Measurements from ENCODE around the gene NT5C.

NT5C gene

DNA sequence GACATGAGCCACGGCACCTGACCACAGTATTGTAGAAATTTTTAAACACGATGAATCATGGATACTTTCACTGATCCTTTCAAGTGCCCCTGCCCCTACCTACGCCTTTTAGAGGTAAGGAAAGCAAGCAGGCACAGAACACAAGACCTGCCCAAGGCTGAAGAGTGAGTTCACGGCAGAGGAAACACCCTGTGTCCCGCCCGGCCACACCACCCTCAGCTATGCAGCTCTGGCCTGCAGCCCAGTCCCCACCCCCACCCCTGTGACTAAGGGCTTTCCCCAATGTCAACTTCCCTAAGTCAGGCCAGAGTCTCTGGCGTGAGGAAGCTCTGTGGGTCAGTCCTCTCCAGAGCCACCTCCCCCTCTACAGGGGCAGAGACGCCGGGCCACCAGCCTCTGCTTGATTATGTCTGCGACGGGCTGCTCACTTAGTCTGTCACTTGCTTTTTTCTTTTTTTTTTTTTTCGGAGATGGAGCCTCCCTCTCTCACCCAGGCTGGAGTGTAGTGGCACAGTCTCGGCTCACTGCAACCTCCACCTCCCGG is 35.4 kb downstream of the NT5C start (continued):
- TF ChIP-seq, protein P1, sequence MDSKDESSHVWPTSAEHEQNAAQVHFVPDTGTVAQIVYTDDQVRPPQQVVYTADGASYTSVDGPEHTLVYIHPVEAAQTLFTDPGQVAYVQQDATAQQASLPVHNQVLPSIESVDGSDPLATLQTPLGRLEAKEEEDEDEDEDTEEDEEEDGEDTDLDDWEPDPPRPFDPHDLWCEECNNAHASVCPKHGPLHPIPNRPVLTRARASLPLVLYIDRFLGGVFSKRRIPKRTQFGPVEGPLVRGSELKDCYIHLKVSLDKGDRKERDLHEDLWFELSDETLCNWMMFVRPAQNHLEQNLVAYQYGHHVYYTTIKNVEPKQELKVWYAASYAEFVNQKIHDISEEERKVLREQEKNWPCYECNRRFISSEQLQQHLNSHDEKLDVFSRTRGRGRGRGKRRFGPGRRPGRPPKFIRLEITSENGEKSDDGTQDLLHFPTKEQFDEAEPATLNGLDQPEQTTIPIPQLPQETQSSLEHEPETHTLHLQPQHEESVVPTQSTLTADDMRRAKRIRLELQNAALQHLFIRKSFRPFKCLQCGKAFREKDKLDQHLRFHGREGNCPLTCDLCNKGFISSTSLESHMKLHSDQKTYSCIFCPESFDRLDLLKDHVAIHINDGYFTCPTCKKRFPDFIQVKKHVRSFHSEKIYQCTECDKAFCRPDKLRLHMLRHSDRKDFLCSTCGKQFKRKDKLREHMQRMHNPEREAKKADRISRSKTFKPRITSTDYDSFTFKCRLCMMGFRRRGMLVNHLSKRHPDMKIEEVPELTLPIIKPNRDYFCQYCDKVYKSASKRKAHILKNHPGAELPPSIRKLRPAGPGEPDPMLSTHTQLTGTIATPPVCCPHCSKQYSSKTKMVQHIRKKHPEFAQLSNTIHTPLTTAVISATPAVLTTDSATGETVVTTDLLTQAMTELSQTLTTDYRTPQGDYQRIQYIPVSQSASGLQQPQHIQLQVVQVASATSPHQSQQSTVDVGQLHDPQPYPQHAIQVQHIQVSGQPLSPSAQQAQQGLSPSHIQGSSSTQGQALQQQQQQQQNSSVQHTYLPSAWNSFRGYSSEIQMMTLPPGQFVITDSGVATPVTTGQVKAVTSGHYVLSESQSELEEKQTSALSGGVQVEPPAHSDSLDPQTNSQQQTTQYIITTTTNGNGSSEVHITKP (tag by site-specific recombination; IDR thresholded peaks at IDR 0.05), result peak; percentile 64
- TF ChIP-seq ZXDB (tag by site-specific recombination; IDR thresholded peaks at IDR 0.05) (no peak), GLIS1 (tag by site-specific recombination; IDR thresholded peaks at IDR 0.05) (0 out of 2 replicates have a peak, but pooled peaks have one; percentile 15), SETDB1 (IDR thresholded peaks at IDR 0.05; ENCODE audit: insufficient read length, low read length) (no peak), ZNF596 (tag by site-specific recombination; IDR thresholded peaks at IDR 0.05) (no peak), ZNF221 (tag by site-specific recombination; IDR thresholded peaks at IDR 0.05; ENCODE audit: borderline replicate concordance) (no peak), KLF10 (tag by site-specific recombination; IDR thresholded peaks at IDR 0.05) (no peak), ZNF629 (tag by site-specific recombination; IDR thresholded peaks at IDR 0.05) (0 out of 2 replicates have a peak, but pooled peaks have one; percentile 38), ZNF791 (tag by site-specific recombination; IDR thresholded peaks at IDR 0.05) (no peak), ZNF138 (tag by site-specific recombination; IDR thresholded peaks at IDR 0.05; ENCODE audit: borderline replicate concordance) (no peak), KLF8 (tag by site-specific recombination; IDR thresholded peaks at IDR 0.05) (no peak), ZNF302 (tag by site-specific recombination; IDR thresholded peaks at IDR 0.05; ENCODE audit: low read depth) (no peak), ZNF266 (tag by site-specific recombination; IDR thresholded peaks at IDR 0.05; ENCODE audit: low read depth) (no peak), ZNF521 (tag by site-specific recombination; IDR thresholded peaks at IDR 0.05) (no peak), GLIS2 (tag by site-specific recombination; IDR thresholded peaks at IDR 0.05) (no peak), ZFP69B (tag by site-specific recombination; IDR thresholded peaks at IDR 0.05) (no peak), SP3 (tag by site-specific recombination; IDR thresholded peaks at IDR 0.05) (peak; percentile 37; the same call in 1 of the 2 replicates), ZNF600 (tag by site-specific recombination; IDR thresholded peaks at IDR 0.05) (peak; percentile 32; the same call in 1 of the 2 replicates), KLF1 (tag by site-specific recombination; IDR thresholded peaks at IDR 0.05) (peak; percentile 100), ZBTB20 (tag by site-specific recombination; IDR thresholded peaks at IDR 0.05) (no peak)
- TF ChIP-seq, protein P2, sequence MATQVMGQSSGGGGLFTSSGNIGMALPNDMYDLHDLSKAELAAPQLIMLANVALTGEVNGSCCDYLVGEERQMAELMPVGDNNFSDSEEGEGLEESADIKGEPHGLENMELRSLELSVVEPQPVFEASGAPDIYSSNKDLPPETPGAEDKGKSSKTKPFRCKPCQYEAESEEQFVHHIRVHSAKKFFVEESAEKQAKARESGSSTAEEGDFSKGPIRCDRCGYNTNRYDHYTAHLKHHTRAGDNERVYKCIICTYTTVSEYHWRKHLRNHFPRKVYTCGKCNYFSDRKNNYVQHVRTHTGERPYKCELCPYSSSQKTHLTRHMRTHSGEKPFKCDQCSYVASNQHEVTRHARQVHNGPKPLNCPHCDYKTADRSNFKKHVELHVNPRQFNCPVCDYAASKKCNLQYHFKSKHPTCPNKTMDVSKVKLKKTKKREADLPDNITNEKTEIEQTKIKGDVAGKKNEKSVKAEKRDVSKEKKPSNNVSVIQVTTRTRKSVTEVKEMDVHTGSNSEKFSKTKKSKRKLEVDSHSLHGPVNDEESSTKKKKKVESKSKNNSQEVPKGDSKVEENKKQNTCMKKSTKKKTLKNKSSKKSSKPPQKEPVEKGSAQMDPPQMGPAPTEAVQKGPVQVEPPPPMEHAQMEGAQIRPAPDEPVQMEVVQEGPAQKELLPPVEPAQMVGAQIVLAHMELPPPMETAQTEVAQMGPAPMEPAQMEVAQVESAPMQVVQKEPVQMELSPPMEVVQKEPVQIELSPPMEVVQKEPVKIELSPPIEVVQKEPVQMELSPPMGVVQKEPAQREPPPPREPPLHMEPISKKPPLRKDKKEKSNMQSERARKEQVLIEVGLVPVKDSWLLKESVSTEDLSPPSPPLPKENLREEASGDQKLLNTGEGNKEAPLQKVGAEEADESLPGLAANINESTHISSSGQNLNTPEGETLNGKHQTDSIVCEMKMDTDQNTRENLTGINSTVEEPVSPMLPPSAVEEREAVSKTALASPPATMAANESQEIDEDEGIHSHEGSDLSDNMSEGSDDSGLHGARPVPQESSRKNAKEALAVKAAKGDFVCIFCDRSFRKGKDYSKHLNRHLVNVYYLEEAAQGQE (tag by site-specific recombination; IDR thresholded peaks at IDR 0.05), result no peak
- TF ChIP-seq, protein P3, sequence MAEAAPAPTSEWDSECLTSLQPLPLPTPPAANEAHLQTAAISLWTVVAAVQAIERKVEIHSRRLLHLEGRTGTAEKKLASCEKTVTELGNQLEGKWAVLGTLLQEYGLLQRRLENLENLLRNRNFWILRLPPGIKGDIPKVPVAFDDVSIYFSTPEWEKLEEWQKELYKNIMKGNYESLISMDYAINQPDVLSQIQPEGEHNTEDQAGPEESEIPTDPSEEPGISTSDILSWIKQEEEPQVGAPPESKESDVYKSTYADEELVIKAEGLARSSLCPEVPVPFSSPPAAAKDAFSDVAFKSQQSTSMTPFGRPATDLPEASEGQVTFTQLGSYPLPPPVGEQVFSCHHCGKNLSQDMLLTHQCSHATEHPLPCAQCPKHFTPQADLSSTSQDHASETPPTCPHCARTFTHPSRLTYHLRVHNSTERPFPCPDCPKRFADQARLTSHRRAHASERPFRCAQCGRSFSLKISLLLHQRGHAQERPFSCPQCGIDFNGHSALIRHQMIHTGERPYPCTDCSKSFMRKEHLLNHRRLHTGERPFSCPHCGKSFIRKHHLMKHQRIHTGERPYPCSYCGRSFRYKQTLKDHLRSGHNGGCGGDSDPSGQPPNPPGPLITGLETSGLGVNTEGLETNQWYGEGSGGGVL (tag by site-specific recombination; IDR thresholded peaks at IDR 0.05), result no peak
- TF ChIP-seq, protein P4, sequence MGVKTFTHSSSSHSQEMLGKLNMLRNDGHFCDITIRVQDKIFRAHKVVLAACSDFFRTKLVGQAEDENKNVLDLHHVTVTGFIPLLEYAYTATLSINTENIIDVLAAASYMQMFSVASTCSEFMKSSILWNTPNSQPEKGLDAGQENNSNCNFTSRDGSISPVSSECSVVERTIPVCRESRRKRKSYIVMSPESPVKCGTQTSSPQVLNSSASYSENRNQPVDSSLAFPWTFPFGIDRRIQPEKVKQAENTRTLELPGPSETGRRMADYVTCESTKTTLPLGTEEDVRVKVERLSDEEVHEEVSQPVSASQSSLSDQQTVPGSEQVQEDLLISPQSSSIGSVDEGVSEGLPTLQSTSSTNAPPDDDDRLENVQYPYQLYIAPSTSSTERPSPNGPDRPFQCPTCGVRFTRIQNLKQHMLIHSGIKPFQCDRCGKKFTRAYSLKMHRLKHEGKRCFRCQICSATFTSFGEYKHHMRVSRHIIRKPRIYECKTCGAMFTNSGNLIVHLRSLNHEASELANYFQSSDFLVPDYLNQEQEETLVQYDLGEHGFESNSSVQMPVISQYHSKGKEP (tag by site-specific recombination; IDR thresholded peaks at IDR 0.05), result no peak
- TF ChIP-seq, protein P5, sequence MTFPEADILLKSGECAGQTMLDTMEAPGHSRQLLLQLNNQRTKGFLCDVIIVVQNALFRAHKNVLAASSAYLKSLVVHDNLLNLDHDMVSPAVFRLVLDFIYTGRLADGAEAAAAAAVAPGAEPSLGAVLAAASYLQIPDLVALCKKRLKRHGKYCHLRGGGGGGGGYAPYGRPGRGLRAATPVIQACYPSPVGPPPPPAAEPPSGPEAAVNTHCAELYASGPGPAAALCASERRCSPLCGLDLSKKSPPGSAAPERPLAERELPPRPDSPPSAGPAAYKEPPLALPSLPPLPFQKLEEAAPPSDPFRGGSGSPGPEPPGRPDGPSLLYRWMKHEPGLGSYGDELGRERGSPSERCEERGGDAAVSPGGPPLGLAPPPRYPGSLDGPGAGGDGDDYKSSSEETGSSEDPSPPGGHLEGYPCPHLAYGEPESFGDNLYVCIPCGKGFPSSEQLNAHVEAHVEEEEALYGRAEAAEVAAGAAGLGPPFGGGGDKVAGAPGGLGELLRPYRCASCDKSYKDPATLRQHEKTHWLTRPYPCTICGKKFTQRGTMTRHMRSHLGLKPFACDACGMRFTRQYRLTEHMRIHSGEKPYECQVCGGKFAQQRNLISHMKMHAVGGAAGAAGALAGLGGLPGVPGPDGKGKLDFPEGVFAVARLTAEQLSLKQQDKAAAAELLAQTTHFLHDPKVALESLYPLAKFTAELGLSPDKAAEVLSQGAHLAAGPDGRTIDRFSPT (tag by site-specific recombination; IDR thresholded peaks at IDR 0.05), result peak; percentile 33; the same call in 1 of the 2 replicates

All from HEK293 (cell line).